Activated CD4-positive, alpha-beta T cell treated with anti-CD3 and anti-CD28 coated beads, Interleukin-10, Interleukin-2, amounts not matched to agents 100 ng/mL and 50 ng/mL, durations not matched to agents 16 hours and 8 hours (primary cell): ENCODE results near the gene CAMTA1.

Experiments
- DNase-seq: peaks from one replicate; pipeline ENCODE4 v3.0.0-alpha.2; 2020

The CAMTA1 gene

DNA sequence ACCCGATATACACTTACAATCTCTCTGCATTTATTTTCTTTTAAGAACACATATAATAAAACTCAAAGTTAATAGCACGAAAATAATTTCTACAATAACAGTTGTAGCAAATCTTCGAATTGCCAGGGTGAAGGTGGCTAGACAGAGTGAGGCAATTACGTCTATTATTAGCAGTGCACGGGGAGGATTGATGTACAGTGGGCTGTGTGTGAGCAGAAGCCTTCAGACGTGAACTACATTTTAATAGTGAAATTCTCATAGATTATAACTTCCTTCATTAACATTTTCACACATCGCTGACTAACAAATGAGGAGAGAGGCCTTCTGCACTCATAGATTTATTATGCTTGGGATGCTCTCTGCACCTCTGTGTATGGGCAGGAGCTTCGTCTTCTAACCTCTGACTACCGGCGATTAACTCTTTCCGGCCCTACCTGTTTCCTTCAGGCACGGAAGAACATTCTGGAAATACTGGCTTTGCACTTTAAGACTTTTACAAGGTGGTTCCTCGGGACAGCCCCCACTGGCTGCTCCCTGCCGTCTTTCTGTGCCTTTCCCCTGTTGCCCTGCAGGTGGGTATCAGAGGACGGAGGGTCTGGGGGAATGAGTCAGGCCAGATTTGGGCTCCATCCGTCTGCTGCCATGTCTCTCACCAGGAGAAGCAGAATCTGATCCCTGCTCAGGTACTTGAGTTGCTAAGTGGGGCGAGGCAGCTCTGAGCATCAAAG, 200.5 kb downstream of the CAMTA1 start:
- no peak for DNase-seq

DNA sequence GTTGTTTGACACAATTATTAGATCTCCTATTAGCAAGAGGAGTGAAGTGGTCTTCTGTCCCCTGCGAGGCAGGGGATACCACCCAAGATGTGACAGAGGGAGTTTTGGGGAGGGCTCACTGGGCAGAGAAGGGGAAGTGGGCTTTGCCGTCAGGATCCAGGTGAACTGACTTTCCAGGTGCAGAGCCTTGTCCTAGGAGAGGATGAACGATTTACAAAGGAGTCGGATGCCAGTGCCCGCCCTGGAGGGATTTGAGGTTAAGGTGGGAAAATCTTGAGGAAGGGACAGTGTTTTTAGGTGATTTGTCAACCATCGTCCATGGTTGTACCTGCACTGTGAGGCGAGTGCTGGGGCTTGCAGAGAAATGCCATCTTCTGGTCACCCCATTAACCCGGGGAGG, 201.0 kb downstream of the CAMTA1 start:
- no peak for DNase-seq

DNA sequence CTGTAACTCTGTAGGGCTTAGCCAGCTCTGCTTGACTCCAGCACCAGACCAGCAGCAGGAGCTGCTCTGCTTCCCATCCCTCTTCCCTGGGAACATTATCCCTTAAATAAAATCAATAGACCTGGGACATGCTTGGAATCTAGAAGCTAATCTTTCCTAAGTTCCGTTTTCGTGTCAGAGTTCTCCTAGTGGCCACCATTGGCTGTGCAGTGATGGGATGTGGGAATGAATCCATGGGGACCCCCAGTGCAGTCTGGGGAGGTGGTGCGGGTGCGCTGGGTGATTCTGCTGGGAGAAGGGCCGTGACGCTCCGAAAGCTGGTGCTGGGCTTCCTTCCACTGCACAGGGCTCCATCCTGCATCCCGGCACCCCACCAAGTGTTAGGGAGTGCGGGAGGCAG, 202.7 kb downstream of the CAMTA1 start:
- no peak for DNase-seq

DNA sequence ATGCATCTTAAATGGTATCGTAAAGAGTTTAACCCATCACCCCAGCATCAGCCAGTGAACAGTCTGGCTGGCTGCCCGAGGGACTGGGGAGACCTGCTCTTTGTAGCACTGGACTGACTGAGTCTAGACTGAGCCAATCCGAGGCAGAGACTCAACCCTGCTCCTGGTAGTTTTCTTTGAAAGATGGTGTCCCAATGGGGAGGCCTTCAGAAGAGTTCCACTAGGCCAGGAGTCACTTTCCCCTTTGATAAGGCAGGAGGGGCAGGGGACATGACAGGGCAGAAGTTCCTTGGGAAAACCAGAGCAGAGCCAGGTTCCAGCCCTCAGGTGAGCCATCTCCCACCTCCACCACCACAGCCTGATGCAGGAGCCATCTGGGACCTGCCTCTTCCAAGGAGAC, 203.5 kb downstream of the CAMTA1 start:
- no peak for DNase-seq

DNA sequence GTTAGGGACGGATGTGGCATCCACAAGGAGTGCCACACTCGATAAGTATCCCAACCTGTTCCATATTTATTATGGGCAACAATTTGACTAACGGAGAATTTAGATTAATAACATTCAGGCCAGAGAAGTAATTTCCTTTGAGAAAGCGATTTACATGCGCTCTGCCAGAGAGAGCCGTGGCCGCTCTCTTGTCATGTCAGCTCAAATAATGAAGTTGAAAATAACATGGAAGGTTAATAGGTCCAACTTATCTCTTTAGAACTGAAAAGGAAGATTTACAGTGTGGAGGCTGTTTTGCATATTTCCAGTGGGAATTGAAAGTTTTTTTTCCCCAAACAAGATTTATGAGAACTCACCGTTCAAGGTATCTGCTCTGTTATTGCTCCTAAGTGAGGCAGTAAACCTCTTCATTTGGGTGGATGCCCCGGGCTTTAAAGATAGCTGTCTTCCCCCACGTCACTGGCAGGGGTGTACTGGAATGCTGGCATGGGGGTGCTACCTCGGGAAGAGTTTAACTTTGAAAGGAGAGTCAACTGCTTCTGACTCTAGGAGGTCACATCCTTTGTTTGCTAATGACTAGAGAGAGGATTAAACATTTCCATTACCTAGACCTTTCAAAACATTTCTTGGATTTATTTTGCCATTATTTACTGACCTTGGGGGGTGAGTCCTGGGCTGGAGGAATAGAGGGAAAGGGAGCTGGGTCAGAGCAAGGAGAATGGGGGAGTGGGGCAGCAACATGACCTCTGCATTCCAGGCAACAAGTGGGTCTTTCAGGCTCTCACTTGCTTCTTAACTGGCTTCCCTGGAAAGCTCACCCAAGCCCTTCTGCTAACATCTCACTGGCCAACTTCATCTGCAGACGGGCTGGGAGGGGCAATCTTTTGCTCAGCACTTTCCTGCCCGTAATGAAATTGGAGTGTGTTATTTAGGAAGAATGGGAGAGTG, 204.2 kb downstream of the CAMTA1 start:
- DNase-seq, result no peak

DNA sequence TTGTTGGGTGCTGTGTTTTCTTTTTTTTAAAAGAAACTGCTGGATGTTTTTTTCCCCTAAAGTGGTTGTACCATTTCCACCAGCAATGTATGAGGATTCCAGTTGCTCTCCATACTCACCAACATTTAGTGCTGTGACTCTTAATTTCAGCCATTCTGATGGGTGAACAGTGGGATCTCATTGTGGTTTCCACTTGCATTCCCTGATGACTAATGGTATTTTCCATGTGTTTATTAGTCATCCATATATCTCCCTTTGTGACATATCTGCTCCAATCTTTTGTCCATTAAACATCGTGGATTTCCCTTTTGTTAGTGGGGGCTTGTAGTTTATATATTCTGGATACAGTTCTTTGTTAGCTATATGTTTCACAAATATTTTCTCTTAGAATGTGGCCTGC, 206.0 kb downstream of the CAMTA1 start:
- no peak for DNase-seq

DNA sequence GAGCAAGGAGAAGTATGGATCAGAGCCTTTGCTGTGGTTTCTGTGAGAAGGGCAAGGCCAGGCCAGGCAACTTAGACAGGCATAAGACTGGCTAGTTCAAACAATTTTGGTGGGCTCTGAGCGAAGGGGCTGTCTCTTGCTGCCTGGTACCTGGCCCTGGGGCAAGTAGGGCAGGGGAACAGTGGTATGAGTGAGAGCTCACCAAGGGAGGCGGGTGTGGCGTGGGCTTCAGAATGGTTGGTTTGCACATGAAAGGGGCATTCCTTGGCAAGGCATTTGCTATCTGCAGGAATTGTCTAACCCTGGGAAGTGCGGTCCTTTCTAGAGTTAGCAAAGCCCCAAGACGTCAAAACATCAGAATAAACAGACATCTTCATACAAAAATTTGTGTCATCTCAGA, 210.5 kb downstream of the CAMTA1 start:
- DNase-seq, result no peak

DNA sequence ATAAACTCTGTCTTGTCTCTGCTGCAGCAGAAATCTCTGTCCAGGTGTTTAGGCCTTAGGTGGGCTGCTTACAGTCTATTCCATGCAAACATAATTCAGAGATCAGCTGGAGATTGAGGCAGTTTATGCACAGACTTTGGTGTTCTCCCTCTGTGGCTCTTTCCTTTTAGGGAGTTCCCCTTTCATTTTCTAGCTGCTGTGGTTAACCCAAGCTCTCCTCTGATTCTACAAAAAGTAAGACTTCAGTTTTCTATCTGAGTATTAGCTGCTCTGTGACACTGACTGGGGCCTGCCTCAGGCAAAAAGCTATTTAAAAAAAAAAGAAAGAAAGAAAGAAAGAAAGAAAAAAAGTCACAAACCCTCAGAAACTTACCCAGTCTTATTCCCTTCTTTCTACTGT, 211.1 kb downstream of the CAMTA1 start:
- DNase-seq, result peak; percentile 30

DNA sequence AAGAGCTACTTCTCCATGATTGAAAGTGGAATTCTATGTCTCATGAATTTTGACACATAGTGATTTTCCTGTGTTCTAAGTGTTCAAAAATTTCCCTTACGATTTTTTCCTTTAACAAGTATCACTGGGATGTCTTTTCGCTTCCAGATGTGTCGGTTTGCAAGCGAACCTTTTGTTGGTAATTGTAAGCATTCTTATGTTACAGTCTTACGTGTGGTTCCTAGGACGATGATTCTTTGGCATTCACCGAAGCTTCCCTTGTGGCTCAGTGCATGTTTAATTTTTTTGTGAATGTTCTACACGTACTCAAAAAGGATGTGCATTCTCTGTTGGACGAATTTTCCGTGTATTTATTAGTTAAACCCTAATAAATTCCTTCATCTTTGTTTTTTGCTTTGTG, 211.6 kb downstream of the CAMTA1 start:
- DNase-seq, result no peak

DNA sequence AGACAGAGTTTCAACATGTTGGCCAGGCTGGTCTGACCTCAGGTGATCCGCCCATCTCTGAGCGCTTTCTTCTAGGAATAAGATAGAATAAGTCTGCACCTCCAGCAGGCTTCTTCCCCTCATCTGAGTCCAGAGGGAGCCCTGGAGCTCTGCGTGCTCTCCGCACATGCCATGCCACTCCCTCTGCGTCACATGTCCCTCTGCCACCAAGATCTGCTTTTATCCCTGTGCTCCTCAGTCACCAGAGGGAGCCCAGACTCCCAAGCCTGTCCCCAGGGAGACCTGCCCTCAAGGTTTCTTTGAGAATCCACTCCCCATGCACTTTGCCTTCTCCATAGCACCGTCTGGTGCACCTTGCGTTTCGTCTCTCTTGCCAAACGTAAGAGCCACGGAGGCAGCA, 213.0 kb downstream of the CAMTA1 start:
- no peak for DNase-seq

DNA sequence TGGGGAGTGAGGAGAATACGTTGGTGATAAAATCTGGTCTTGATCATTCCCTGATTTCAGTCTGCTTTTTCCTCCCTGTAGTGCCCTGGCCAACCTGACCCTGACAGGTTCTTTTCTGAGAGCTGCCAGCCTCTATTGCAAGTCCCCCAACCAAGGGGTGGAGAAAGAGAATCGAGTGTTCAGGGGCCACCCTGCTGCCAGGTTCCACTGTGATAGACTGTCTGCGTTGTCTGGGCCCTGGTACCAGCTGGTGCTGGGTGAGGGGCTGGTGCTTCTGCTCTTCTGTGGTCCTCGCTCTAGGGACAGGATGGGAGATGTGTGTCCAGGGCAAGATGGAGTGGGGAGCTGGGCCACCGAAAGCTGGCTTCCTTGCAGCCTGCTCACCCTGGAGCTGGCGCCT, 214.6 kb downstream of the CAMTA1 start:
- no peak for DNase-seq

DNA sequence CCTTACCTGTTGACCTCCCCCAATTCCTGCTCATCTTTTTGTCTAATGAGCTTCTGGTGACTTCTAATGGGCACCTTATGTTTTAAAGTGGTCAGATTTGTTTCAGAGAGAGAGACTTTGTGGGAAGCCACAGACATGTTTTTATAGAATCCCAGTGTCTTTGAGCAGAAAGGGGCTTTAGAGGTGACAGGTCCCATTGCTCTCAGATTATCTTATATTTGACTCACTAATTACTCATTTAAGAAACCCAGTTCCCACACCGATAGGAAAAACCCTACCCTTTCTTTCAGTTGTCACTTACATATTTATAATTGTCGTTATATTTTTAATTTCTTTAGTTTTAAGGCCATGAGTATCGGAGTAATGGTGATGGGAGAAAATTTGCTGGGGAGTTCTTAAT, 215.5 kb downstream of the CAMTA1 start:
- DNase-seq, result peak; percentile 4

DNA sequence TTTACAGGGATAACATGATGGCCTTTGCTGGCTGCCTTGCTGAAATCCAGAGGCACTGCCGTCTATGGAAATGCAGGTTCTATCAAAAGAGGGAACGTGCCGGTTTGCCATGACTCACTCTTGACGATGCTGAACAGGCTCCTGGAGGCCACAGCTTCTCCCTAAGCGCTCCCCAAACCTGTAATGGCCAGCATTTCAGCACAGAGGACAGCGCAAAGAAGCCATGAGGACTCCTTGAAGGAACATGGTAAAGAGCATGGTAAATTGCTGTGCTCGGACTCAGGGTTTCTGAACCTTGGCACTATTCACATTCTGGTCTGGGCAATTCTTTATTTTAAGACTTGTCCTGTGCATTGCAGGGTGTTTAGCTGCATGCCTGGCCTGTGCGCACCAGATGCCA, 217.5 kb downstream of the CAMTA1 start:
- no peak for DNase-seq

DNA sequence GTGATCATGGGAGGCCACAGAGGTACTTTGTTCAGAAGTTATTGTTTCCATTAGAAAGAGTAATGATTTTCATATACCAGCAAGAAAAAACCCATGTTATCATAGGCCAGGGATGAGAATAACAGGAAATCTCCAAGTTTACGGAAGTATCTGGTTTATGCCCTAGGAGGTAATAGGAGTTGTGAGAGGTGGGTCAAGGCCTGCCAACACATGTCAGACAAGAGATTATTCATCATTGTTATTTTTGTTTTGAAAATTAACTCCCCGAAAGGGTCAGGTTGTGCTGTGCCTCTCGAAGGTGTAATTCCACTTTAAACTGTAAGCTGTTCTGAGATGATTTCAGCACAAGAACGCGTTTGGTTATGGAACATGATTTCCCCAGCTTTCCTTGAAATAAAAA, 218.4 kb downstream of the CAMTA1 start:
- no peak for DNase-seq

DNA sequence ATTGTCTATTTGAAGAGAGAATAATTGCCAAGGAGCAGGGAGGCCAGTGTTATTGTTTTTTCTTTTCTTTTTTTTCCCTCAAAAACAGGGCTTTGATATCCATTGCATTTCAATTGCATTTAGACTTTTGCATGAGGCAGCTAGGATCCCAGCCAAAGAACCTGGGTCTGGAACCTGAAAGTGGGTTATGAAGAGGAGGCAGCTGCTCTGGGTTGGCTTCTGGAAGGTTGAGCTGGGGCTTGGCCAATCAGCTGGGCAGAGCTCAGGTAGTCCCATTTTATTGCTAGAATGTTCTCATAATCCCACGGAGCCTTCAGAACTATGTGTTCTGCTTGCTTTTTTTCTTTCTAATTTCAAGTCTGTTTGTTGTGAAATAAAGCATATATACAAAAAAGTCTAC, 218.9 kb downstream of the CAMTA1 start:
- DNase-seq, result no peak

DNA sequence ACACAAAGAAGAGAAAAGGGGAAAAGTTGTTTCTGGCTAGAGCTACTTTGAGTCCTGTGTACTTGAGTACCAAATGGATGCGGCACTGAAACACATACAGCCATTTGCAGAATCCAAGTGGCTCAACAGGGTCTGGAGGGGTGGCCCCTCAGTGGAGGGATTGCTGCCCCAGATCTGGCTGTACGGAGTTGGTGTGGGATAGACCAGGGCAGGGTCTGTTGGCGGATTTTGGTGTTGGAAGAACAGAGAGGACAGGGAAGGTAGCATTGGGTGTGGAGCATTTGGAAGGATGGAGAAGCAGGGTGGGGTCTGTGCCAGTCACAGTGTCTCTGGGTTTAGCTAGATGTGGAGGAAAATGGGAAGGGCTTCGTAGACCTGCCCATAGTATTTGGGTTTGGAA, 220.5 kb downstream of the CAMTA1 start:
- DNase-seq, result no peak

DNA sequence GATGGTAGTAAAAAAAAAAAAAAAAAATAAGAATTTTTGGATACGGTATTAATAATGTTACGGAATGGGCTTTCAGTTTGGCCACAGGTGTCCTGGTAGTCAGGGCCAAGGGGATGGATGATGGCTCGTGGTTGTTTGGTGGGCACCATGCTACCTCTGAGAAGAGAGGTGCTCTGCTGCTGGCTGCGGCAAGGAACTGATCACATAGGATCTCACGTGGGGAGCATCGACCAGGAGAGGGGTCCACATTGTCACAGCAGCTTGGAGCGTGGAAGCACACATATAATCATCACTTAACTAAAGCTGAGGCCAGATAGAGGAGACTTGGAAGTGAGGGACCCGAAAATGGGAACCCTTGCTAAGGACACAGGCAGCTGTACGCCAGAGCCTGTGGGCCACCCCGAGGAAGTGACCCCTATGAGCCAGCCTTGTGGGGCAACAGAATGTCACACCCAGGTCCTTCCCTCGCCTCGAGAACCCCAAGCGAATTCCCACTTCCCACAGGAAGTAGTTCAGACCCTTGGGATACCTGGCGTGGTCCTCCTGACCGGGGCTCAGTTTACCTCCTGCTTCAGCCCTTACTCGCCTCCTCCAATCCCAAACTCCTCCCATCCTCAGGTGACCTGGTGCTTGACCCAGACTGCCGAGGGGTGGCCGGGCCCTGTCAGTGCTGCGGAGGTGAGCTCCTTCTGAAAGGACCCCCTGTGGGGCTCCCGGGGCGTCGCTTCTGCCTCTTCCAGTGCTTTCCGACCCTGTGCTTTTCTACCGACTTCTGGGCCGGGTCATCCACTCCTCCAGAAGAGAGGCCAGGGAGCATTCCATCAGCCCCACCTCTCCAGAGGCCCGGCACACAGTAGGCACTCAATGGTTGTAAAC, 222.0 kb downstream of the CAMTA1 start:
- DNase-seq, result no peak

DNA sequence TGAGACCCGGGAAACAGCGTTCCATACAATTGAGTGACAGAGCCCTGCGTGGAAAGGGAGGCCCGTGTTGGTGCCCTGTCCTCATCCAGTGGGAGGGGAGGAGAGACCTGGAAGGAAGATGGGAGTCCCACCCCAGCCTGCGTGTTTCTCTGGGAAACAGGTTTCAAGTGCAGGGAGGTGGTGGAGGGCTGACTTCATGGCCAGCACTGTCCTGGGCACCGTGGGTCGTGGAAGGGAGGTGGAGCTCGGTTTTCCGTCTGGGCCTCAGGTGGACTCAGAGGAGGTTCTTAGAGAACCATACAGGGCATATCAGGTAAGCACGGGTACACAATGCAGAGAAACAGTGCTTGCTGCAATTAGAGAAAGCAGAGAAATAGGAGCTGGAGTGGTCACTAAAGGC, 222.6 kb downstream of the CAMTA1 start:
- DNase-seq, result no peak

DNA sequence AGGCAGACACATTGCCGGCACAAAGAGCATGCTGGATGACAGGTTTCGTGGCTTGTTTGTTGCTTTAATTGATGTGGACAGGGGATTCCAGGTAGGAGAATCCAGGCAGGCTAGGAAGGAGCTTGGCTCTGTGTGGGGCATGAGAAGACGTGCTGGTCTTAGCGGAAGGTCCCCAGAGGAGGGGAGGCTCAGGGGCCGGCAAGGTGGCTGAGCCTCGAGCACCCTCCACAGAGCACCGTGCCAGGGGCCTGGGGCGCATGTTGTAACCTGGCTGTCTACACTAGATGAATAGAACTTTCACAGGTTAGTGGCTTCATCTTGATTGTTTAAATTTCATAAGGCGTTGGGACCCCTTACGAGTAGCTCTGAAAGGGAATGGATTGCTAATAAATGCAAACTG, 223.1 kb downstream of the CAMTA1 start:
- DNase-seq, result no peak

DNA sequence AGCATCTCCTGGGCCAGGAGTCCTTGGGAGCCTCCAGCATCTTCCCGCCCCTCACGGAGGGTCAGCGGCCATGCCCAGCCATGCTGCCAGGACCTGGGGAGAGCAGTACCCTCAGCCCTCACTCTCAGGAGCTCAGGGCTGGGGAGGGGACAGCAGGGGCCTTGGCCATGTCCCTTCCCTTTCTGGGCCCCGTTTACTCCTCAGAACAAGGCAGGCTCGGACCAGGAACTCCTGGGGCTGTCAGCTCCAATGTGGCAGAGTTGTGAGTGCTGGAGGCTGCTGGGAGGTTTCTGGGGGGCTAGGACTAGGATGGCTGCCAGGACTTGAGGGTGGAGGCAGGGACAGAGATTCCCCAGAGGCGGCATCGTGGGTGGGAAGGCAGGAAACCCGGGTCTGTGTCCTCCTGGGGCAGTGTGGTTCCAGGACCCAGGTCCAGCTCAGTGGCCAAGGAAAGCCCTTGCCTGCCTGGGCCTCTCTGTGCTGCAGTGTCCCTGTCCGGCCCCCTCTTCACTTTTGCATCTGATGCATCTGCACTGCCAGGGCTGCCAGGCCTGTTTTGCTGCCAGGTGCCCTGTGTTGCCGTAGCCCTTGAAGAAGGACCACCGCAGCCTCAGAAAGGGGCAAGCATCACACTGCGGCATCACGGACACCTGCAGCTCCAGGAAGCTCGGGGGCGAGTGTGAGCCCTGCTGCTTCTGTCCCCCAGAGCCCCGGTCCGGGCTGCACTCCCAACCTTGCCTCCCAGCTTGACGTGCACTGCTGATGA, 223.9 kb downstream of the CAMTA1 start:
- no peak for DNase-seq

DNA sequence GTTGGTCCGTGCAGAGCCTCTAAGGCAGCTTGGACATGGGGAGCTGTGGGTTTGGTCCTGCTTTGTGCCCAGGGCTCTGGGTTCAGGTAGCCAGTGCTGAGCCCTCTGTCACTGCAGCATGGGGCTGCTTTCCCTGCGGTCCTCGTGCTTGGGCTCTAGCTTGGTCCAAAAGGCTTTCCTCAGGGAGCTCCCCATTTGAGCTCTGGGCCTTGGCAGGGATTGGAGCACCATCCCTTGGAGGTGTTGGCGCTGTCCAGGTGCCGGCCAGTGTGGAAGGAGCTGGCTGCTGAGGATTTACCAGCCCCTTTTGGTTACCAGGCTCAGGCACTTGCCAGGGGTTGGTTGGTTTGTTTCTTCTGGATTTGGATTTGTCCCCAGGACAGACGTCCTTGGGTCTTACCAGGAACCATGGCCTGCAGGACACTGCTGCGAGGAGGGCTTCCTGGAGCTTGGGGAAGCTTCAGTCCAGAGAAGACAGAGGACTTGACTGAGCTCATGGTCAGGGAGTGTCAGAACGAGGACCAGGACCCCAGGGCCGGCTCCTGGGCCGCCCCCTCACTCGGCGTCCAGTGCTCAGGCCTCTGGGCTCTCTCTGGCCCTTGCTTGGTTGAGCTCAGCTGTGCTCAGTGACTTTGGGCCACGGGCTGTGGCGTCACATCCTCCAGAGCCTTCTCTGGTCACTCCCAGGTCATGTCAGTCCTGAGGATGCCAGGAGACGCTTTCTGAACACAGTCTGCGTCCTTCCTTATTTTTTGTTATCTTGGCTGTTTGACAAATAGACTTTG, 224.7 kb downstream of the CAMTA1 start:
- DNase-seq, result no peak
